CD4-positive, alpha-beta T cell (primary cell): Measurements from ENCODE around the gene SULT1C2. TPM values are rescaled to one million over a fixed set of nuclear protein-coding genes. Genes with fewer than 3 reads are reported as not detected.

Source experiments
- total RNA-seq, 174 experiments: library from RNA in 2 of 174; stranded (reverse) in 2 of 174; gene quantifications; one replicate each; pipeline ENCODE4 v1.2.3 and lab custom pipeline; 2021 to 2026

The SULT1C2 gene
- total RNA-seq, 2 experiments from 2014 or later: not detected

Other genes with a start within 250 kb of the SULT1C2 start
- not detected for gene SULT1C3, start 48.9 kb upstream of the SULT1C2 start, total RNA-seq
- not detected for gene SULT1C4, start 89.1 kb downstream of the SULT1C2 start, total RNA-seq
- 100 to 1,000 TPM; 134 to 141 TPM for gene GCC2, start 160.3 kb downstream of the SULT1C2 start, total RNA-seq
- 10 to 100 TPM; 18.5 to 21.3 TPM for gene LIMS1, start 245.6 kb downstream of the SULT1C2 start, total RNA-seq